Activated effector memory CD4-positive, alpha-beta T cell treated with anti-CD3 and anti-CD28 coated beads, Interleukin-2, amount 50 U/mL, for 16 hours (primary cell): ENCODE results near the gene SF3A1.

Experiments
- DNase-seq: peaks from one replicate; pipeline ENCODE4 v3.0.0-alpha.2; 2020

Gene SF3A1

DNA sequence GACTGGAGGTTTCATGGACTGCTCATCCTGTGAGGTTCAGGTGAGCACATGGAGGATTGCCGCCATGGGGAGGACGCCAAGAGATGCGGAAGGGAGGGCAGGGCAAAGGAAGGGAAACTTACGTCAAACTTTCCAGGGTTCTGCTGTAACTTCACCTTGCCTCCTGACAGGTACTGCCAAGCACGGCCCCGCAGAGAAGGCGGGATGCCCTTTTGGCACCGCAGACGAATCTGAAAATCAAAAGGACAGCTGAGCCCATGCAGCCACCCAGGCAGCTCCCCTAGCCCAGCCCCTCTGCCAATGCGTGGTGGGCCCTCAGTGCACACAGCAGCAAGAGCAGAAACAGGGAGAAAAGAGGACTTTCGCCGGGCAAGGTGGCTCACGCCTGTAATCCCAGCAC is 57.4 kb downstream of the SF3A1 start:
- no peak for DNase-seq

DNA sequence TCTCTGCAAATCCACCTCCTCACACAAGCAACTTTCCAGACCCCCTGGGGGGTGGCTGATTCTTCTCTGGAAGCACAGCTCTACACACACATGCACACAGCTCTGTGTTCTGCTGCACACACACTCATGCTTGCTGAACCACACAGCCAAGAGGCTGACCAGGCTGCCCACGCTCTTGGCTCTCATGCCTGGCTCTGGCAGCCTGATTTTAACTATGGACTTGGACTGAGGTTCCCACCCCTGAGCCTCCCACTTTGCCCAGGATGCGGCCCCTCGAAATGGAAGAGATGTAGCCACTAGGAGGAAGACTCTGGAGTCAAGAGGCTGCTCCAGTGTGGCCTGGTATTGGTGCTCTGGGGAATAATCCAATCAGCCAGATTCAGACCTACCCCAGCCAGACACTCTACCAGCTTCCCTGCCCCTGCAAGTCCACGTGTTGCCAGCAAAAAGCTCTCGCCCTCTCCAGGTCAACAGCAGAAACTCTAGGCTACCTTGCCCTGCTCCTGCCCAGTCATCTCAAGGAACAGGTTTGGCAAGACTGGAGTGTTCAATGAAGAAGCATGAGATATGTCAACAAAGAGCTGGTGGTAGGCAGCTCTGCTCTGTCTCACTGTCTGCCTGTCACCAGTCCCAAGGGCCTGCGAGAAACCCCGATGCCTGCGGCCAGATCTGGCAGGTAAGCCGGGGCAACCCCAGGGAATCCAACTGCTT is 58.5 kb downstream of the SF3A1 start:
- no peak for DNase-seq

DNA sequence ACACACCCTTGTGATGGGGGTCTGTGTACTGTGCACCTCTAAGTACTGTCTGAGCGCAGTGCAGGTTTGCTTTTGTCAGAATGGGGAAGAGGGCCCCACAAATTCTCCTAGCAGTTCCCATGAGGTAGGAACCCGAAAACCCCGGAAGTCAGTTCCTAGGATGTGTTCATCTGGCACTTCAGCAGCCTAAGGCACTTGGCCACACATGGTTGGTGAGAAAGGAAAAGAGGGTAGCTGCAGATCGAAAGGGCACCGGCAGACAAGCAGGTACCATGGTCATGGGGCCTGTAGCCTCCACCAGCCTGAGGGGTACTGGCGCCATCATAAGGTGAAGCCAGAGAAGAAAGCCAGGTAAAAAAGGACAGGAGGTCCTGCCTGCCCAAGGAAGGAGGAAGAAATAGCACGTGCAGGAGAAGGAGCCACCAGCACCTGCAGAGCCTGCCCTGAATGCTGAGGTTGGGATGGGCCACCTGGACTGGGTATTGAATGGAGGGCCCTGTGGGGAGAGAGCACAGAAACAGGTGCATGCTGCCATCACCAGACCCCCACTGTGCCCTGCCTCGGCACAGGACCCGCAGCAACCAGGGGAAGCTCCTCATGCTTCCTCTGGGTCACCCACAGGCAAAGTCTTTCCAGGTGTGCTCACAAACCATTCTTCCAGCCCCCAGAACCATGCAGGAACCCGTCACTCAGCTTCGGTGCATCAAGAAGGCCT is 59.3 kb downstream of the SF3A1 start:
- peak; percentile 54 for DNase-seq

DNA sequence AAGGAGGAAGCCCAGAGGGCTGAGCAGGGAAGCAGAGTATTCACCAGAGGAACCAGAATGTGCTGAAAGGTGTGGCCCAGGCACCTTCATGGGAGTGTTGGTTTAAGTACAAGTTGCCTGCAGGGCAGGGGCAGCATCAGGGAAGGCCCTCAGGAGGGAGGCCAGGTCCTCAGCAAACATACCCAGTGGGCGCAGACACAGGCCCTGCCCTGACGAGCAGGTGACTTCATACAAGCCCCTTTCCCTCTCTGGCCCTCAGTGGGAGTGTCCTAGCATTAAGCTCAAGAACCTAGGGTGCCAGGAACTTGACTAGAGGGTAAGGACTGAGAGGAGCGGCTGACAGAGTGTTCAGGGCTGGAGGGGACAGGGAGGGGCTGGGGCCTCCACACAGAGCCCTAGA is 59.9 kb downstream of the SF3A1 start:
- DNase-seq: peak; percentile 58

DNA sequence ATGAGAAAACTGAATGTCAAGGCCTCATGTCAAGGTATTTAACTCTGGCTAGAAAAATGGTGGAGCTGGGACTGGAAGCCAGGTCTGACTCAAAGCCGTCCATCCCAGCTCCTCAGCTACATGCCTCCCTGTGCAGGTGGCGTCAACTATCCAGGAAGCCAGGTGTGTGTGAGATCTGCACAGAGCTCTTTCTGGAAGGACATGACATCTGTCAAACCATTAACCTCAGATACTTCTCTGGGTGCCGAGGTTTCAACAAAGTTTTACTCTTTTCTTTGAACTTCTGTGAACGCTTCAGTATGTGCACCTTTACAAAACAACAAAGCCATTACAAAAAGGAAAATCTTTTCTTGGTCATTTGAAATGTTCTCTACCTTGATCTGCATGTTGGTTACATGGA is 60.4 kb downstream of the SF3A1 start:
- no peak for DNase-seq

DNA sequence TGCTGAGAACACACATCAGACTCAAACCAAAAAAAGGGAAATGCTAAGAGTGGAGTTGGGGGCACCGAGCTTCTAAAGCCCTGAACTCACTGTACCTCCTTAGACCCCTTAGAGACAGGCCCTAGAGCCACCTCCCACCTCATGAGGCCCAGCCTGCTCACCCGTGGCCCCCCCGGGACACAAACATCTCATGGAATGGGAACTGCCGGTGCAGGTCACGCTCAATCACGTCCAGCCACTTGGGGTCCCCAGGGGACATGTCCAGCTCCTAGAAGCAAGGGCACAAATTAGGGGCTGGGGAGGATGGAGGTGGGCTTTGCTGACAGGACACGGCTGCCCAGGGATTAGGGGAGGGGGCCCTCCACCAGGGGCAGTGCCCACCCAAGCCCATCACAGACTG is 61.1 kb downstream of the SF3A1 start:
- DNase-seq: no peak

DNA sequence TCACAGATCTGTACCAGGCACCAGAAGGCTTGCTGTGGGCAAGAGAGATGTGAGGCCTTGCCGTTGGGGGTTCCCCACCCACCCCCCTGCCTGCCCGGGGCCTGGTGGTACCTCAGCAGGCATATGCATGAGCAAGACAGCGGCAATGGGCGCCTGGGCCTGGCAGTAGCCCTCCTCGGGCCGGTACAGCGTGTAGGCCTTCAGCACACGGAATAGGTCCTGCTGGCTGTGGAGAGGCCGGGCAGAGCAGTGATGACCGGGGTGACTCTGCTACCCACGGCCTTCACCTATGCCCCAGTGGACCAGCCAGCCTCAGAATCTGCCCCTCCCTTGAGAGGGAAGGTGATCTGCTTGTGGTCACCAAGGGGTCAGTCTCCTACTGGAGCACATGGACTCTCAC is 61.9 kb downstream of the SF3A1 start:
- no peak for DNase-seq

DNA sequence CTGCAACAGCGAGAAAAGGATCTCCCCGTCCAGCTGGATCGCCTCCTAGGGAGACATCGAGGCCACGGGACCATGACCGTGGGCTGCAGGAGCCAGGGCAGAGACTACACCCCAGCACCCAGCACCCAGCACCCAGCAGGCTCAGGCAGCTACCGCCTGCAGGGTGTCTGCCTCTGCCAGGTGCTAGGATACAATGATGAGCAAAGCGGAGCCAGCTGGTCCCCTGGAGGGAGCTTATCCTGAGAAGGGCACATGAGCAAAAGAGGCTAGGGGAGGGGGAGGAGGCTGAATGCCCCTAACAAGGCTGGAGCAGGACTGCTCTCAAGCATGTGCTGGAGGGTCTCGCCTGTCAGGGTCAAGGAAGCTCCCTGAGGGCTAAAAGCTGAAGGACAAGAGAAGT is 62.6 kb downstream of the SF3A1 start:
- DNase-seq: no peak

DNA sequence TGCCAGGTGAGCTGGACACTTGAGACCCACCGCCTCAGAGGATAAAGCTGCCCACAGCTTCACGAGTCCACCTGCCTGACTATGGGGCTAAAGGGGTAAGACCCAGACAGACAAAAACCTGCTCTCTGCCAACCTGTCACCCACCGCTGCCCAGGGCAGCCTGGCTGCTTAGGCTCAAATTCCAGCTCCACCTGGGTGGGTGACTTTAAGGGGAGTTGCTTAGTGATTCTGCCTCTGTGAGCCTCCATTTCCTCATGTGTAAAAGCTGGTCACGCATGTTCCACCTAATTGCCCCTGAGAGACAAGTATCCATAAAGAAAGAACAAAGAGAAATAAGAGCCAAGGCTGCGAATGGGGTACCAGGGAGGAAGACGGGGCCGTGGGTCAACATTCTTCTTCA is 63.7 kb downstream of the SF3A1 start:
- no peak for DNase-seq

DNA sequence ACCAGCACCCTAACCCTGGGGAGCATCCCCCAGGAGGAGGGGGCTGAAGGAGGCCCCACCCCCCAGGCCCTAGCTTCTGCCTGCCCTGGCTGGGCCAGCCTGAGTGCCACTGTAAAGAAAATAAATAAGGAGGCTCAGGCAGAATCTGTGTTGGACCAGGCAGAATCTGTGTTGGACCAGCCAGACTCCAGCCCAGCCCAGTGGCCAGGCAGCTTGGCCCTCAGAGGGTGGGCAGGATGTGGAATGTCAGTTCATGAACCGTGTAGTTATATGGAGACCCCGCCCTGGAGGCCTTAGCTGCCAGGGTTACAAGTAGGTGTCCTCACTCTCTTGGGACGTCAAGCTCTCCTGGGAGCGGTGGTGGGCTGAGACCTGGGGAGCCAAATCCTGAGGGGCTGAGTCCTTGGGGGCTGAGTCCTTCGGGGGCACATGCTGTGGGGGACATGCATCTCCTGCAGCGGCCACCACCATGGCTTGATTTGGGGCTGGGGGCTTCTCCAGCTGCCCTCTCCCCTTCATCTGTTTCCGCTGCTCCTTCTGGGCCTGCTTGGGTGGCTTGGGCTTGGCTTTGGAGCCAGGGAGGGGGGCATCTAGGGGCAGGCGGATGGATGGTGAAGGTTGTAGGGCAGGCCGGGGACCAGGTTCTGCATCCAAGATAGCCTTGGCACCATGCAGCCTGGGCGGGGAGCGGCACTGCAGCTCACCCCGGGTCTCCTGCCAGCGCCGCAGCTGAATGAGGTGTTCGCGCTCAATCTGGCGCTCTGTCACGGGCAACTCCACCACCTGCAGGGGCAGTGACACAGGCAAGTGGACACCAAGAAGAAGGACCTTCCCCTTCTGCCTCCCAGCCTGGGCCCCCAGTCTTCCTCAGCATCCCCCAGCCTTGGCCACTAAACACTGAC is 64.4 kb downstream of the SF3A1 start:
- DNase-seq: no peak

DNA sequence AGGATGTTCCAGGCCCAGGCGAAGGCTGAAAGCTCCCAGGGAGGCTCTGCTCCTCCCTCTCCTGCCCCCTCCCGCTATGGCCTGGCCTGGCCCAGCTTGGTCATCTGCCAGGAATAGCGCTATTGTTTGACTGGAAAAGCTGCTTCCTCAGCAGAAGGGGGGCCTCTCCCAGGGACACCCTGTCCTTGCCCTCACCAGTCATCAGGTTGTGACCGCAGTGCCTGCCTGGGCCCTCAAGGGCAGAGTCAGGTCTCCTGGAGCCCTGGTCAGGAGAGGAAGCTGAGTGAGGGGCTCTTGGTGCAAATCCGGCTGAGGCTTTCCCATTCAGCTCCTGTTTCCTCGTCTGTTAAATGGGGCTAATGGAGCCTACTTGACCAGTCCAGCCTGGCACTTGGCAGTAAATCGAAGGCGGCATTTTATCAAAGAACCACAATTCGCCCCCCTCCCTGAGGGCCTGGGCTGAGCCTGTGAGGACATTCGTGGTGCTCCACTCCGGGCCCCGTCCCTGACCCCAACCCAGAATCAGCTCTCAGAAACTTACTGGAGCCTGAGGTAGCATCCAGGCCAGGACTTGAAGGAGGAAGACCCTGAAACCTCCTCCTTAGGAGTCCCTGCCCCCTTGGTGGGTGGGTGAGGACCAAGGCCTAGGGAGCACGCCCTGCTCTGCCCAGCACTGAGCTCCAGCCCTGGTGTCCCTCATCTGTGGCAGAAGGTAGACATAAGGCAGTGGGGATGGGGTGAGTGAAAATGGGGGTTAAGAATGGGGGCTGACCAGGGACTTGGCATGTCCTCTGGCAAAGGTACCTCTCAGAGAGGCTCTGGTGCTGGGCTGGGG is 65.4 kb downstream of the SF3A1 start:
- no peak for DNase-seq

DNA sequence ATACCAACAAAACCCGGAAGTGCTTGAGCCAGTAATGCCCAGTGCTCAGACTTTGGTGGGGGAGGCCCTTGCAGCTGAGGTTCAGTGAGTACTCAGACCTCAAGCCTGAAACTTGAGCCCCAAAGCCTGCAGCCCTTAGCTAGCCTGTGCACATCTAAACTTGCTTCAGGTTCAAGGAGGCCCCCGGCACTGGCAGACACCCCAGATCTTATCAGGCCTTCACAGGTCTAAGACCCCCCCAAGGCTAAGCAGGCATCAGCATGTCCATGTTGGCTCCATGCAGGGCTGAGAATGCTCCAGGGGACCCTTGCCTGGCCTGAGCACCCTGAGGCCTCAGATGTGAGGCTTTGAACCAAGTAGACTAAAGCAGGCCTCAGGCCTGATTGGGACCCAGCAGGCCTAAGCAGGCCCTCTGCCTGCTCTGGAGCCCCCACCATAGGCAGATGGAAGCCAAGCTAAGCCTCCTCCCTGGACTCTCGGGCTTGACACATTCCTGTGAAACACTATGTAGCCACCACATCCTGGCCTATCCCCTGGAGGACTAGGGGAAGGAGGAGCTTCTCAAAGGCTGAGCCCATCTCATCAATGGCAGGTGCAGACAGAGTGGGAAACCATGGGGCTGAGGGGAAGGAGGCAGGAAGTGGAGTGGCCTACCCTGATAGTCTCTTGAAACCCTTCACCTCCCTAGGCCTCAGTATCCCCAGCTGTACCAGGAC is 66.2 kb downstream of the SF3A1 start:
- no peak for DNase-seq

DNA sequence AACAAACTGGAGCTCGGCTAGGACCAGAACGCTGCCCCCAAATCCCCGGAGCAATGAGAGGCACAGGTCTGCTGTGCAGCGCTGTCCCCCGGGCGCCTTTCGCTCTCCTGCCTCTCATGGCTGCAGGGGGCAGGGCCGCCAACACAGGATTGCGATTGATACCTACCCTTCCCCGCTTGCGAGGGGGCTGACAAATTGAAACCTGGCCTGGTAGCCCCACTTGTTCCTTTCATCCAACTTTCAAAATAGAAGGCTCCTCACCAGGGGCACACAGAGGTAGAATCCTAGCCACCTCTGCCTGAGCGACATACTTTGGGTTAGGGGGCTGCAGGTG is 66.7 kb downstream of the SF3A1 start:
- no peak for DNase-seq

DNA sequence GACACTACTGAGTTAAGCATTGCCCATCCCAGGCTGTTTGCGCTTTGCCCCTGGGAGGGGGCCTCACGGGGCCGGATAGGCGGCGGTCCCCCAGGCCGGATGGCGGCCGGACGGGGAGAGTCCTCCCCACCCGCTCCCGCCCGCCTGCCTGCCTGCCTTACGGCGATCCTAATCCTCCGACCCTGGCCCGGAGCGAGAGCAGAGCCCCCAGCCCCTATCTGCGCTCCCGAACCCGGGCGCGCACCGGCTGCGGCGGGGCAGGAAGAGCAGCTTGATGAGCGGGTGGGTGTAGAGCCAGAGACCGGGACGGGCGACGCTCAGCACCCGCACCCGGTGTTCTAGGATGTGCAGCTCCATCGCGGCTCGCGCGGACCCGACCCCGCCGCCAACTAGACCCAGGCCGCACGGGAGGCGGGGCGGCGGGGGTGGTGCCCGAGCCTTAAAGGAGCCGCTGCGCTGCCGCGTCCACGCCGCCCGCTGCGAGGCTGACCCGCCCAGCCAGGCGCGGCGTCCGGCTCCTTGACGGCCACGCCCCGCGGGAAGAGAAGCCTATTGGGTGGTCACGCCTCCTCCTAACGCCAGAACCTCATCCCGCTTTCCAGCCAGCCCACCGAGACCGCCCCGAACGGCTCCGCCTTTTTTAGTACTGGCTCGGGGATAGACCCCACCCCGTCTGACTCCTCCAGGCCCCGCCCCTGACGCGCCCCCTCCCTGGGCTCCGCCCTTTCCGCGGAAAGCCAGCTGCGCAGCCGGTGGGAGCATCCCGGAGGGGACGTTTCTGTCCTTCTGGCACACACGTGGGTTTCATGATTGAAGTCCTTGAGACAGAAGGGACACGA is 67.3 kb downstream of the SF3A1 start, which contains the start of gene CASTOR1:
CASTOR1 (minus strand) TSS at position 365 of the 839 bp plus-strand sequence; CDS start at position 357, 8 bp downstream.
- DNase-seq: peak; percentile 96

DNA sequence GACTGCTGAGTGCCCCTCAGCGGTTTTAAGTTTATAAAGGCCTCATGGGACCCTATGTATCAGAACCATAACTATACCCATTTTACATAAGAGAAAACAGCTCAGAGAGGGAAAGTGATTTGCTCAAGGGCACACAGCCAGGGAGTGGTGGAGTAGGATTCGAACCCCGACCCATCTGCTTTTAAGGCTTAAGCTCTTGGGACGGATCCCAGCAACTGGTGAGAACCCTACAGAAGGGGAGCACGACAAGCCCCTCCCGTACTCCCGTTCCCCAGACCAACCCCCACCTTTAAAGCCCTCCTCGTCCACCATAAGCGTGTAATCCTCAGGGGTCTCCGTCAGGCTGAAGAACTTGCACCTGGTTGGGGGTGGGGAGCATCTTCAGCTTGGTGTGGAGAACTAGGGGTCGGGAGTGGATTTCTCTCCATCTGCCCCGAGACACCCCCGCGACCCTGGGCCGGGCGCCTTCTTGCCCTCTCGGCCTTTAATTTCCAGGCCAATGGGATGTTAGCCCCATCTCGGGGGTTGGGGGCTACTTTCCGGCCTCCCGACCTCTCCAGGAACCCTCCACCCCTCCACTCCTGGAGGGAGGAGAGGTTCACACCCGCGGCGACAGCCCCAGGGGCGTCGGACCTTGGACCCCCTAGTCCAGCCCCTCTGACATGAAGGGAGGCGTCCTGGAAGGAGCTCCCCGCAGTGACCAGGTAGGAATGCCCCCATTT is 68.1 kb downstream of the SF3A1 start:
- no peak for DNase-seq

DNA sequence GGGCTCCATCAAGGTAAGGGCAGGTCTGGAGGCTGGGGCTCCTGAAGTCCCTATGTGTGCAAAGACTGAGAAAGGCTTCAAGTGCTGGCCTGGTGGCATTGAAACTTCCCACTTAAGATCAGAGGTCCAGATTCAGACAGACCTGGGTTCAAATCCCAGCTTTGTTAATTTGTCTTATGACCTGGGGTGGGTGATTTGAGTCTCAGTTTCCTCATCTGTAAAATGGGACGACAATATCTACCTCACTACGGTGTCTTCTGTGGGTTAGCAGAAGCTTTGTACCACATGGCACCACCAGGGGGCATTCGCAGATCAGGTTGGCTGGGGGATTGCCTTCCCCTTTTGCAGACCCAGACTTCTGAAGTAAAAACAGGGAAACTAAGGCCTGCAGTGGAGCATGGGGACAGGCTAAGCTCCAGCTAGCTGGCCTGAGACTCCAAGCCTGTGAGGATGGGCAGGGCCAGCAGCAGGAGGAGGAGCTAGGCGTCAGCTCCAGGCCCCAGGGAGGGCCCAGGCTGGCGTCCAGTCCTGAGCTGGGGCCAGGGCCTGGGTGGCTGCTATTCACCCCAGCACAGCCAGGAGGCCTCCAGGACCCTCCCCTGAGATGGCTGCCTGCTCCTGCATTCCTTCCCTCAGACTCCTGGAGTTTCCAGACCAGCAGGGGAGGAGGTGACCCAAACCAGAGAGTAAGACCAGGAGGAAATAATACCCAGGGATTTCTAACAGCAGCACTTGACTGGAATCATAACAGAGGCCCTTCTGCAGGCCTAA is 68.9 kb downstream of the SF3A1 start:
- peak; percentile 95 for DNase-seq

DNA sequence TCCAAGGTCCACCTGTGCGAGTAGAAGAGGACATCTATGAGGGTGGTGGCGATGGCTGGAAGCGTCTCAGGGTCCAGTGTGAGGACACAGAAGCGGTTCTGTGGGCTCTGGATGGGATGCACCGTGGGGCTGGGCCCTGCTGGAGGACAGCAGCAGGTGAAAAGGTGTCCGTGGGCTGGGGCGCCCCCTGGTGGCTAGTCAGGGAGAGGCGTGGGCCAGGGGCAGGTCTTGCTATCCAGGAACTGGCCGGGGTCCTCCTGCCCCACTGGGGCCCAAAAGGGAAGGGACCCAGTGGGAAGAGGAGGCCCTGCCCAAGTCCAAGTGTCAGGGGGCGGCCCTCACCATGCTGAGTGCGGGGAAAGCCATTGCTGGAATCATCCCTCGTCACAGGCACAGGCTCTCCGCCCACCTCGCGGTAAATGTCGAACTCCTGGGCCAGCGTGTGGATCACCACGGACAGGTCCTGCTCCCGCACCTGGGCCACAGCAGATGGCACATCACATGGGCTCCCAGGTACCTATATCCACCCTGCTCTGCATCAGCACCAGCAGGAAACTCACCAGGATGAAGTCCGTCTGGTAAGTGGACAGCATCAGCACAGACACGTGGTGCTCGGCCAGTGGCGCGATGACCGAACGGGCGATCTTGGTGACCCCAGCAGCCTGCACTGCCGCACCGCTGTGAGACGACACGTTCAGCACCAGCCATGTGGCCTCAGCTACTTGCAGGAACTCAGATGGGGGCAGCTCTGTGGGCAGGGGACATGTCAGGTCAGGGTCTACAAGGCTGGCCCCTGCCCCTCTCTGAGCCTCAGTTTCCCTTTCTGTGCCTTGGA is 69.7 kb downstream of the SF3A1 start:
- DNase-seq: peak; percentile 96

DNA sequence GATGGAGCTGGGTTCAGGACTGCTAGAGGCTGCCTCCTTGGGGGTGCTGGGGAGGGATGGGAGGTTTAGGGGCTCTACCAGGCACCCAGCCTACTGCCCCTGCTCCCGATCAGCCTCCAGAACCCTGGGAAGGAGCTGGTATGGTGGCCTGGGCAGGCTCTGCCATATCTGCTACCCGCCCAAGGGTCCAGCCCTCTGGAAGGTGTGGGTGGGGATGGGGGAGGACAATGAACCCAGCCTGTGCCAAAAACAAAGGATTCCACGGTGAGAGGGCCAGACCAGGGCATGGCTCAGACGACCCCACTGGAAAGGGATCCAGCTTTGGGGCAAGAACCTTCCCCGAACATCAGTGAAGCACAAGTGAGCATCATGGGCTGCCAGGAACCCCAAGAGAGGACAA is 70.4 kb downstream of the SF3A1 start:
- no peak for DNase-seq

DNA sequence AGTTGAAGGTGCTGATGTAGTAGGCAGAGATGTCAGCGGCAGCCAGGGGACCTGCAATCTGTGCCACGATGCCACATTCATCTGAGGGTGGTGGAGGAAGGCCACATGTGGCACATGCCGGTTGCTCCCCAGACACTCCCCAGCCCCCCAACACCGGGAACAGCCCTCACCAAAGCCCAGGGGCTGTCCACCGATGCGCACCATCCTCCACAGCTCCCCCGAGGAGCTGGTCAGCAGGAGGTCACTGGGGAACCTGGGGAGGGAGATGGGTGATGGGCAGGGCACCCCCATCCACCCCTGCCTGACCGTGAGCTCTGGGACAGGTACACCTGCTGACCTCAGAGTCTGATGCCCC is 70.9 kb downstream of the SF3A1 start:
- DNase-seq: no peak
